Hippocampal formation (tissue), 2 donors: ENCODE results near the gene KCNJ4.

ENCODE experiments used
- DNase-seq, 2 donors: peaks; one replicate each; lab custom pipeline; 2025; lab: John Stamatoyannopoulos, UW

KCNJ4 gene

GRCh38 chr22:38453066-38453672 lies 1.8 kb downstream of the KCNJ4 start:
- no peak for DNase-seq

GRCh38 chr22:38452373-38453065 lies 2.5 kb downstream of the KCNJ4 start:
- DNase-seq: peak; percentile 22 to 31

DNA sequence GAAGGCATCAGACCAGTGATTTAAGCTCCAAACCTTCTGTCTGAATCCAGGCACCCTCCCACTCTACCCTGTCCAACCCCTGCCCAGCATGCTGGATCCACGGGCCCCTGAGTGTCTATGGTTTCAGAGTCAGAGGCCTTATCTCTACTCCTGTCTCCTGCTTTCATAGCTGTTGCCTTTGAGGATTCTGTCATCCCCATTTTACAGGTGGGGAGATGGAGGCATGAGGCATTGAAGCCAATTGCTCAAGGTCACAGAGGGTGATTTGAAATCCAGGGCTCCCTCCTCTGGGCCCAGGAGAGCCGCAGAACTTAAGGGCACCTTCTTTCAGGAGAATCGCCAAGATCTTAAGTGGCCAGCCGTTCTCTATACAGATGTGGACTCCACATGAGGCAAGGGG lies 3.1 kb downstream of the KCNJ4 start:
- no peak for DNase-seq

DNA sequence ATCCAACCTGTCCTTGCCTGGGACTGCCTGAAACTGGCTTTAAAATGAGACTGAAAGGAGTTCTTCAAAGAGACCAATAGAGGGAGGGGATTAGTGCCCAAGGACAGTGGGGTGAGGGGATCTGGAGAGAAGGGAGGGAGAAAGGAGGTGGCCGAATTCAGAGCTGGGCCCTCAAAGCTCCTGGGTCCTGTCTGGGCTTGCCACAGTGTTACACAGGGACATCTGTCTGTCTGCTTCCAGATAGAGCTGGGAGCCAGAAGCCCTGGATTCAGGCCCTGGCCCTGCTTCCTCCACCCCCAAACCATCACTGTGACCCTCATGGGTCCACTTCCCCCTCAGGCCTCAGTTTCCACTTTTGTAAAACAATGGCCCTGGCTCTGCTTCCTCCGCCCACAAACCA lies 3.6 kb downstream of the KCNJ4 start:
- no peak for DNase-seq

DNA sequence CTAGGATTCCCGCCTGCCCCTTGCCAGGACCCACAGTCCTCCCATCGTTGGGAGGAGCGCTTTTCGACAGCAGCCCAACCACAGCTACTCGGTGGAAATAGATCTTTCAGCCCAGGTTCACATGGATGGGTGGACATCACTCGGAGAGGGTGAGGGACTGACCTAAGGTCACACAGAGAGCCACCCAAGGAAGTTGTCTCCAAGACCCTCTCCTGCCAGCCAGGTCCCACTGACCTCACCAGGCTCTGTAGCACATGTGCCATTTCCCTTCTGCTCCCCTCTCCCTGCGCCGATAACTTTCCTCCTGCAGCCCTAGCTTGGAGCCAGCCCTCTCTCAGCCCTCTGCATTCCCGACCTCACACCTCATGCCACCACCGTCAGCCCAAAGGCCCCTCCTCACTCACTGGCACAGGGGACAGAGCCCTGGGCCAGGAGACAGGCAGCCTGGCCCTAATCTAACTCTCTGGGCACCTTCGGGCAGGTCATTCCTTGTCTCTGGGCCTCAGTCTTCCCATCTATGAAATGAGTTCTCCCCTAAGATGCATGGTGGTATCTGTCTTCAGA lies 4.7 kb downstream of the KCNJ4 start:
- DNase-seq: no peak

DNA sequence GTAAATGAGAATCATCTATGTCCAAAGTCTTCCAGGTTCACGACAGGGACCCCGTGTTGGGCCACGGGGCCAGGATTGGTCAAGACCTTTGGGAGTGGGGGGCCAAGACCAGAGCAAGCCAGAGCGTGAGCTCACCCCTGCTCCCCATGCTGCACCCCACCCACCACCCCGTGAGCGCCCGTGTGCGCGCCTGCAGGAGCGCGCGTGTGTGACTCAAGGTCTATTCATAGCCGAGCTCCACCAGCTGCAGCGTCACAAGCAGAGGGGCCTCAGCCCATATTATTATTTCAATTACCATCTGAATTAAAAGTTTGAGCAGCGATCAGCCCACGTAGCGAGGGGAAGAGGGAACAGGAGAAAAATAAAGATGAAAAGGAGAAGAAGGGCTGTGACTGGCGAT lies 5.2 kb downstream of the KCNJ4 start:
- DNase-seq: no peak

GRCh38 chr22:38448945-38449745 lies 5.9 kb downstream of the KCNJ4 start:
- no peak for DNase-seq

- no peak for DNase-seq
Measured at GRCh38 chr22:38446018-38446601, 8.9 kb downstream of the KCNJ4 start.

DNA sequence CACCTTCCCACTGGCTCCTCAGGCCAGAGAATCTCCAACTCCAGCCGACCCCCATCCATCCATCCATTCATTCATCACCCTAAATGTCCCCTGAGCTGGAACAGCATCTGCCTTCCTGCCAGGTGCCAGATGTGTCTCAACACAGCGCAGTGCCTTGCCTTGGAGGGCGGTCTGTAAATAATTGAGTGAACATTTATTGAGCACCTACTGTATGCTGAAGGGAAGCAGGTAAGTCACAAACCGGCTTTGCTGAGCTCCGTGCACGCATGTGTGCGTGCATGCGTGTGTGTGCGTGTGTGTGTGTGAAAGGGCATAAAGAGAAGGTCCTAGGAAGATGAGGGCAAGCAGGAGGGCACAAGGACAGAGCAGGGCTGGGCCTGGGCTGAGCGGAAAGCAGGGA lies 10.2 kb downstream of the KCNJ4 start:
- DNase-seq: no peak

DNA sequence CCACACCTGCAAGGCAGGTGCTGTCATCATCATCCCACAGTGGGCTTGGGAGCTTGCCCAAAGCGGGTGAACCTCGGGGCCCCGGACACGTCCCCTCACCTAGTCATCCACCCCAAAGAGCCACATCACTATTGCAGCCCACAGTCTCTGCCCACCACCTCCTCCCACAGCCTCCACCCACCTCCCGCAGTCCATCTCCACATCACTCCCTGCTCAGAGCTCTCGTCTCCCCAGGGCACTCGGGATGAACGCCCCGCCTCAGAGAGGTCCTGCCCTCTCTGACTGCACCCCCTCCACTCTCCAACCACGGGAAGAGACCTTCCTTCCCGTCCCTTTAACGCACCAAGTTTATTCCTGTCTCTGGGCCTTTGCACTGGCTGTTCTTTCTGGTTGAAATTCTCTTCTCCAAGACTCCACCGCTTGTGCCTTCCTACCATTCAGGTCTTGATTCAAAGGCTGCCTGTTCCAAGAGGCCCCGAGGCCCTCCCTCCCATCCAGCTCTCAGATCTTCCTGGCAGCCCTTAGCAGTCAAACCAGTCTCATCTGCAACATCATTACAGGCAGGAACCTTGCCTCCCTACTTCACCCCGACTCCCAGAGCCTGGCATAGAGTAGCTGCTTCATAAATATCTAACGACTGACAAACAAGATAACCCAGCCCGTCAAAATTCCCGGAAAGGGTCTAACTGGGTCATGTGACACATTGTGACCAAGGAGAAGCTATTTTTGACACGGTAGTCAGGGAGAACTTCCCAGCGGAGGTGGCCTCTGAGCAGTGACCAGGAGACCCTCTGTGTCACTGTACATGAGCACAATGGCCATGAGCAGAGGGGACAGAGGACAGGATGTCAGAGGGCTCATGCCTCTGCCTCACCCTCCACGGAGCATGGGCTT lies 11.1 kb downstream of the KCNJ4 start:
- no peak for DNase-seq

DNA sequence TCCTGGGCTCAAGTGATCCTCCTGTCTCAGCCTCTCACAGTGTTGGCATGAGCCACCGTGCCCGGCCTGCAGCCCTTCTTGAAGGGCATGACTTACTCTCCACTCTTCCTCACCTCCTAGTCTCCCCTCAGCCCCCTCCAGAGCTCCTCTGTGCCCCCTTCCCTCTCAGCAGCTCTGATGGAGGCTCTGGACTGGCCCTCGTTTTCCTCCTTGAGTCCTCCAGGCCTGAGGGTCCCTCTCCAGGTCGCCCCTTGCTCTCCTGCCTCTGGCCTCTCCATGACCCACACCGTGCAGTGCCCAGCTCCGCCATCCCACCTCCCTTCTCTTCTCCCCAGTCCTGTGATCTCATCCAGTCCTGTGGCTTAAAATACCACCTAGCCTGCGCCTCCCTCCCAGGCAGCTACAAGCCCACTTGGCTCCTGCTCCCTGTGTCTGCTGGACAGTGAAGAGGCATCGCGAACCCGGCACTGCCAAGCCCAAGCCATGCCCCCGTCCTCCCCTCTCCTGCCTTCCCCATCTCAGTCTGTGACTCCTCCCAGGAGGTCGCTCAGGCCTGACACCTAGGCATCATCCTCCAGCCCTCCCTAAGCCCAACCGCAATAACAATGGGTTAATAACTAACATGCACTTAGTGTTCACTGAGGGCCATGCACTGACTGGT lies 11.9 kb downstream of the KCNJ4 start:
- no peak for DNase-seq

- no peak for DNase-seq
Measured at GRCh38 chr22:38441620-38442287, 13.2 kb downstream of the KCNJ4 start.

- no peak for DNase-seq
Measured at GRCh38 chr22:38440747-38441350, 14.2 kb downstream of the KCNJ4 start.

- DNase-seq: no peak
Measured at GRCh38 chr22:38437416-38437815, 17.6 kb downstream of the KCNJ4 start.

DNA sequence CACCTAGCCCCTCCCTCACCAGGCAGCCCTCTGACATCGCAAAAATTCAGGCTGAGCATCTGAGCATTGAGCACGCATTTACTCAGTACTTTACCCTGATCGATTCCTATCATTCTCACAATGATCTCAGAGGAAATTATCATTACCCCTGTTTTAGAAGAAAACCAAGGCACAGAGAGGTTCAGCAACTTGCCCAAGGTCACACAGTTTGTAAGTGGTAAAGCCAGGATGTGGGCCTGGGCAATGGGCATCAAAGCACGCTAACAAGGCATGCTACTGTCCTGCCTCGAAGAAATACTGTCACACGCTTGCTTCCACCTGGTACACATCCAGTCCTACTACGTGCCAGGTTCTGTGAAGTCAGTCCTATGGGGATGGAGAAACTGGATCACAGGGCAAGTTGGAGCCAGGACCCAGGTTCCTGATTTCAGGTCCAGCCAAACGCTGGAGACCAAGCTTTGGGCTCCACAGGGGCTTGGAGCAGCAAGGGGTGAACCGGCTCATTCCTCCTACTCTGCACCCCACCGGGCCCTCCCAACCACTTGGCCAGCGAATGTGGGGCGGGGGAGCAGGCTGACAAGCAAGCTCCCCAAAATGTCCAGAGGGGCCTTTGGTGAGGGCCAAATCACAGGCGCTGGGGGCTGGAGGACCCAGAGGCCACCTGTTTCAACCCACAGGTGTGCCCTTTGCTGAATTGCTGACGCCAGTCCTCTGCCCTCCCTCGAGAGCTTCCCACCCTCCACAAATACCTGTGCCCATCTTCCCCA lies 18.2 kb downstream of the KCNJ4 start:
- DNase-seq: no peak

- no peak for DNase-seq
Measured at GRCh38 chr22:38435965-38436364, 19.0 kb downstream of the KCNJ4 start.

DNA sequence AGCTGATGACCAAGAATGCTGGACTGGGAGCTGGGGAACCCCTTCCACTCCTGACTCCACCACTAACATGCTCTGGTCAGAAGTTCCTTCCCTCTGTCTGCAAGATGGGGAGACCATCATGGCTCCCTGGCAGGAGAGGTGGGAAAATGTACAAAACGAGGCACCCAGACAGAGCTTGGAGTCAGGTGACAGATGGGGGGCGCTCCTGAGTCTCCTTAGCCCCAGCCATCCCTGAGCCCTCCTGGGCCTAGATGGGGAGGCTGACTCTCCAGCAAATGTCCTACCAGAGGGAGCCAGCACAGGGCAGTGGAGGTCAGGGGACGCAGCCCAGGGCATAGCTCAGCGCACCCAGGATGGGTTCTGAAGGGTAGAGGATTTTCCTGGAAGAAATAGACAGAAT lies 20.0 kb downstream of the KCNJ4 start:
- no peak for DNase-seq

GRCh38 chr22:38433871-38434270 lies 21.1 kb downstream of the KCNJ4 start:
- DNase-seq: no peak

- DNase-seq: no peak
Measured at GRCh38 chr22:38432264-38432663, 22.7 kb downstream of the KCNJ4 start.
